ENCODE data around the gene HMX3. TPM values are rescaled to one million over a fixed set of nuclear protein-coding genes. Genes with fewer than 3 reads are reported as not detected.
A peak's percentile ranks its signal among the peaks of the same experiment; 100 is the strongest.

The HMX3 gene
- total RNA-seq, 3 donors from 2014 or later: 0.16 TPM; not detected in 2

DNA sequence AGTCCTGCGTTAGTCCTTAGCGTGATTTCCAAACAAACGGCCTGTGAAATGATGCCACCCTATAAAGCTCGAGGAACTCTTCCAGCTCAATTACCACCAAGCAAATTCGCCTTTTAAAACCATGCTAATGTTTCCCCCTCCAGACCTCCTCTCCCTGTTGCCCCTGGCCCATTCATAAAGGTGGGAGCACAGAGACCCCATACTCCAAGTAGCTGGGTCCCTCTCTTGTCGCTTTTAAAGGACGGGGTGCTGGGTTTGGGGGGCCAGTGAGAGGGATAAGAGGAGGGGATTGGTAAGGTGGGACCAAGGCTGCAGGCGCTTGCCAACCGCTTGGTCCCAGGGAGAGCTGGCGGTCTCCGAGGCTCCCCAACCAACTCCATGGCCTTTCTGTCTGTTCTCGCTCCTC lies 13.4 kb downstream of the HMX3 start:
- DNase-seq (no peak), ATAC-seq (no peak)
- peak overlapping the region; percentile 69 for H3K4me3 Mint-ChIP-seq
- H3K9me3 Mint-ChIP-seq: no peaks in the 10 kb centered on the region
- peaks cover 2% of the 10 kb centered on the region for H3K36me3 Mint-ChIP-seq (ENCODE audit: insufficient read depth)
- H3K4me1 Mint-ChIP-seq (ENCODE audit: low read depth): peaks cover 60% of the 10 kb centered on the region
- peaks cover 52% of the 10 kb centered on the region for H3K27me3 Mint-ChIP-seq (ENCODE audit: low read depth)

GRCh38 chr10:123149568-123150270 lies 13.9 kb downstream of the HMX3 start:
- H3K4me3 Mint-ChIP-seq: peak overlapping the region; percentile 80
- no peak for ATAC-seq
- peaks cover 47% of the 10 kb centered on the region for H3K27me3 Mint-ChIP-seq (ENCODE audit: low read depth)
- DNase-seq: peak; percentile 43
- H3K4me1 Mint-ChIP-seq (ENCODE audit: low read depth): peaks cover 55% of the 10 kb centered on the region
- H3K9me3 Mint-ChIP-seq: no peaks in the 10 kb centered on the region
- peaks cover 2% of the 10 kb centered on the region for H3K36me3 Mint-ChIP-seq (ENCODE audit: insufficient read depth)

GRCh38 chr10:123150271-123150985 lies 14.7 kb downstream of the HMX3 start:
- DNase-seq: peak; percentile 48
- no peak for ATAC-seq

DNA sequence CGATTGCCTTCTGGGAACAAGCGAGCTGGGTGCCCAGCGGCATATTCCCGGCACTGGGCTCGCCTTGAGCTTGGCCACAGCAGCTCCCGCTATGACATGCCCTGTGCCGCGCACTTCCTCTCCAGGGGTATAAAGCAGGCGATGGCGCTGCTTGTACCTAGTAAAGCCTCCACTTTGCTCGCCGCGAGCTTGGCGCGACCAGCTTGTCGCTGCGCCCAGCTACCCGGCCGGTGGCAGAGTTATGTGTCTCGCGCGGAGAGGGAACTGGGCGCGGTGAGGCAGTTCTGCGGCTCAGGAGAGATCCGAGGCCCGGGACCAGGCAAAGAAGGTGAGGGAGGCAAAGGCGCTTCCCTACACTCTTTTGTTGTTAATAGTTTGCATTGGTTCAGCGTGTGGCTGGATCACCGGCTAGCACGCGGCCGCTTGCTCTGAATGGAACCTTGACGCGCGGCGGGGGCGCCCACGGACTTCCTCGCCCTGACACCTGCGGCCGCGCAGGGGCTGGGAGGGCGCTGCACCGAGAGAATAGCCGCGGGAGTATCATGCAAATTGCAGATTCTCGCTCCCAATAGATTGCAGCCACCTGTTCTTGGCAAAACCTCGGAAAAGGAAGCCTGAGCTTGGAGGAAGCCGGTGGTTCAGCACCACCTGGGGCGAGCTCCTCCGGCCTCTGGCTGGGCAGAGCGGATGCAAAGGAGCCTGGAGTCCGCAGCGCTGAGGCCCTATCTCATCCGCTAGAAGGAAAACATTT lies 15.4 kb downstream of the HMX3 start:
- H3K4me1 Mint-ChIP-seq (ENCODE audit: low read depth): peaks cover 52% of the 10 kb centered on the region

More at GRCh38 chr10:123150271-123150985, 14.7 kb downstream of the HMX3 start:
- H3K9me3 Mint-ChIP-seq: no peaks in the 10 kb centered on the region
- H3K4me1 Mint-ChIP-seq (ENCODE audit: low read depth): peaks cover 50% of the 10 kb centered on the region
- H3K36me3 Mint-ChIP-seq (ENCODE audit: insufficient read depth): peaks cover 6% of the 10 kb centered on the region
- peaks cover 40% of the 10 kb centered on the region for H3K27me3 Mint-ChIP-seq (ENCODE audit: low read depth)
- peak overlapping the region; percentile 80 for H3K4me3 Mint-ChIP-seq

DNA sequence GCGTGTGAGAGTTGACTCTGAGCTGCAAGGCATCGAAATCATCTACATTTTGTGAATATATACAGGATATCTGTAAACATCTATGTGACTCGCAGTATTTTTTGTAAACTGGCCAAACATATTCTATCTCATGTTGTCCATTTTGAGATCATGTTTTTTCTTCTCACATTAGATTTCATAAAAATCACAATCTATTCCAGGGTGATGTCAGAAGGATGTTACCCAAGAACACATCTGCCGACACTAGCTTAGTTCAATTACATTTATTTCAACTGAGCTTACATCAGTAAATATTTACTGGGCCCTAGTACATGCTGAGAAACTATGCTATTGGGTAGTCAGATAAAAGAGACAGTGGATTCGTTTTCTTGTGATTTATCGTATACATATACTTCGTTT lies 16.0 kb downstream of the HMX3 start:
- no peak for DNase-seq
- H3K9me3 Mint-ChIP-seq: no peaks in the 10 kb centered on the region
- H3K27me3 Mint-ChIP-seq (ENCODE audit: low read depth): peaks cover 29% of the 10 kb centered on the region
- H3K4me3 Mint-ChIP-seq: peak overlapping the region; percentile 80
- H3K36me3 Mint-ChIP-seq (ENCODE audit: insufficient read depth): peaks cover 14% of the 10 kb centered on the region
- H3K4me1 Mint-ChIP-seq (ENCODE audit: low read depth): peaks cover 56% of the 10 kb centered on the region
- ATAC-seq: no peak

More for the DNA sequence above, 15.4 kb downstream of the HMX3 start:
- no peaks in the 10 kb centered on the region for H3K9me3 Mint-ChIP-seq
- peak; percentile 37 for DNase-seq
- H3K36me3 Mint-ChIP-seq (ENCODE audit: insufficient read depth): peaks cover 10% of the 10 kb centered on the region
- peak overlapping the region; percentile 80 for H3K4me3 Mint-ChIP-seq
- no peak for ATAC-seq
- peaks cover 32% of the 10 kb centered on the region for H3K27me3 Mint-ChIP-seq (ENCODE audit: low read depth)

DNA sequence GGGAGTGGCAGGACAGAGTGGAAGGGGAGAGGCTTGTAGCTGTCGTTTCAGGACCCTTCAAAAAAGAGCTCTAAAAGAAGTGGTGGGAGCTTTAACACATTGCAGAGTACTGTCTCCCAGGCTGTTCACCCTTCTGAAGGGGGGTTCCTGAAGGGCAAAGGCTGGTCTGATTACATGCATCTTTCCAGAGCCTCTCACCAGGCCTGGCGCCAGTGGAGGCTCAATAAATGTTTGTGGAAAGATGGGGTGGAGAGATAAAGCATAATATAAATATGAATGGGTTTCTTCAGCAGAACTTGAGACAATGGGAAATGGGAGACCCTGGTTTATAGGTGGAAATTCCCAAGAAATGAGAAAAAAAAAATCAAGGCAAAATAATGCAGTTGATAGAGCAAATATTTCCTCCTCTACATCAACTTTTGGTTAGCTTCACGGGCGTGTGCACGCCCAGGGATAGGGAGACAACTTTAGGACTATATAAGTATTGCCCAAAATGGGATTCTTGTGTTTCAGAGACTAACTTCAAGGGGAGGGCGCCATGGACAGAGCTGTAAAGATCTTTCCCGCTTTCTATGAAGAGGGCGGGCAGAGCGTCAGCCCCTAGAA lies 17.8 kb downstream of the HMX3 start:
- Mint-ChIP-seq H3K36me3 (ENCODE audit: insufficient read depth) (peaks cover 31% of the 10 kb centered on the region), H3K4me1 (ENCODE audit: low read depth) (peaks cover 68% of the 10 kb centered on the region), H3K9me3 (no peaks in the 10 kb centered on the region), H3K27me3 (ENCODE audit: low read depth) (peaks cover 23% of the 10 kb centered on the region), H3K4me3 (peak overlapping the region; percentile 91)
- DNase-seq: no peak
- no peak for ATAC-seq

GRCh38 chr10:123154092-123154710 lies 18.4 kb downstream of the HMX3 start, which contains the start of gene BUB3:
Gene BUB3 (plus strand): TSS chr10:123154402. CDS start chr10:123154918, 516 bp downstream.
- ATAC-seq (peak; percentile 92 to 94), DNase-seq (peak; percentile 90)
- H3K36me3 Mint-ChIP-seq (ENCODE audit: insufficient read depth): peaks cover 34% of the 10 kb centered on the region
- H3K4me3 Mint-ChIP-seq: peak within 1 kb of the TSS; percentile 91
- peaks cover 17% of the 10 kb centered on the region for H3K27me3 Mint-ChIP-seq (ENCODE audit: low read depth)
- peaks cover 69% of the 10 kb centered on the region for H3K4me1 Mint-ChIP-seq (ENCODE audit: low read depth)
- no peaks in the 10 kb centered on the region for H3K9me3 Mint-ChIP-seq

GRCh38 chr10:123154711-123155505 lies 19.1 kb downstream of the HMX3 start:
- ATAC-seq: peak; percentile 44 to 50
- no peaks in the 10 kb centered on the region for H3K9me3 Mint-ChIP-seq
- peak overlapping the region; percentile 91 for H3K4me3 Mint-ChIP-seq
- peaks cover 38% of the 10 kb centered on the region for H3K36me3 Mint-ChIP-seq (ENCODE audit: insufficient read depth)
- peaks cover 73% of the 10 kb centered on the region for H3K4me1 Mint-ChIP-seq (ENCODE audit: low read depth)
- peak; percentile 21 for DNase-seq
- H3K27me3 Mint-ChIP-seq (ENCODE audit: low read depth): peaks cover 15% of the 10 kb centered on the region

DNA sequence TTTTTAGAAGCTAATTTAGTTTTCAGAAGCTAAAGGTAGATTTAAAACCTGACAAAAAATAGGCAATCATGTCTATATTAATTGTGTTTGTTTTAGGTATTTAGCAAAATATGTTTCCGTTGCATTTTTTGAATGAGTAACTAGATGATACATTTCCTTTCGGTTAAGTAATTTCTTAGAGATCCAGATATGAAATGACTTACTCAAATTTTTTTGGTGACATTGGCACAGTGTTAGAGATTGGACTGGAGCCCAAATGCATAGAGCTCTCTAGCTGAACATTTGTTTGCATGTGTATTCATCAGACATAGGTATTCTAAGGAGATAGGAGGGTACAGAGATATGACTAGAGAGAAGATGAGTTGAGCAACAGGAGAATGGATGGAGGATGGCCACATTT lies 20.3 kb downstream of the HMX3 start:
- Mint-ChIP-seq H3K36me3 (ENCODE audit: insufficient read depth) (peaks cover 45% of the 10 kb centered on the region), H3K9me3 (no peaks in the 10 kb centered on the region), H3K4me3 (peak overlapping the region; percentile 91), H3K27me3 (ENCODE audit: low read depth) (peaks cover 5% of the 10 kb centered on the region), H3K4me1 (ENCODE audit: low read depth) (peaks cover 74% of the 10 kb centered on the region)
- no peak for ATAC-seq
- no peak for DNase-seq

- peaks cover 76% of the 10 kb centered on the region for H3K4me1 Mint-ChIP-seq (ENCODE audit: low read depth)
- peak overlapping the region; percentile 2 for H3K4me3 Mint-ChIP-seq
- no peaks in the 10 kb centered on the region for H3K9me3 Mint-ChIP-seq
- H3K36me3 Mint-ChIP-seq (ENCODE audit: insufficient read depth): peaks cover 54% of the 10 kb centered on the region
- ATAC-seq (no peak), DNase-seq (no peak)
- no peaks in the 10 kb centered on the region for H3K27me3 Mint-ChIP-seq (ENCODE audit: low read depth)
These were observed 21.4 kb downstream of the HMX3 start for GRCh38 chr10:123157210-123157609.

DNA sequence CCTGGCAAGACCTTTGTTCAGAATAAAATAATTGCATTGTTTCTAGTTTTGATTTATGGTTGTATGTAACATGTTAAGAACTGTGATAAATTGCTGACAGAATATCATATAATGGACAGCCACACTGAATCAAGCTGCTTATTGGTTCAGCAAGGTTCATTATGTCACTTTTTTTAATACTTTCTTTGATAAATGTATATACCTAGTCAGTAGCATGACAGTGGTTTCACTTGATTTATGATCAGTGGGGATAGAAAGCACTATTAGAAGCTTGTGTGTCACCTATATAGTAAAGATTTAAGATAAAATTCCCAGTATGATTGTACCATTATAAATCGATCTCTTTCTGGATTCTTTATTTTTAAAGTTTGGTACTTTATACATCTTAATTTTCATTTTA lies 22.9 kb downstream of the HMX3 start:
- Mint-ChIP-seq H3K4me1 (ENCODE audit: low read depth) (peaks cover 73% of the 10 kb centered on the region), H3K9me3 (no peaks in the 10 kb centered on the region), H3K27me3 (ENCODE audit: low read depth) (no peaks in the 10 kb centered on the region), H3K36me3 (ENCODE audit: insufficient read depth) (peaks cover 62% of the 10 kb centered on the region), H3K4me3 (peak overlapping the region; percentile 9)
- ATAC-seq: no peak
- DNase-seq: no peak

DNA sequence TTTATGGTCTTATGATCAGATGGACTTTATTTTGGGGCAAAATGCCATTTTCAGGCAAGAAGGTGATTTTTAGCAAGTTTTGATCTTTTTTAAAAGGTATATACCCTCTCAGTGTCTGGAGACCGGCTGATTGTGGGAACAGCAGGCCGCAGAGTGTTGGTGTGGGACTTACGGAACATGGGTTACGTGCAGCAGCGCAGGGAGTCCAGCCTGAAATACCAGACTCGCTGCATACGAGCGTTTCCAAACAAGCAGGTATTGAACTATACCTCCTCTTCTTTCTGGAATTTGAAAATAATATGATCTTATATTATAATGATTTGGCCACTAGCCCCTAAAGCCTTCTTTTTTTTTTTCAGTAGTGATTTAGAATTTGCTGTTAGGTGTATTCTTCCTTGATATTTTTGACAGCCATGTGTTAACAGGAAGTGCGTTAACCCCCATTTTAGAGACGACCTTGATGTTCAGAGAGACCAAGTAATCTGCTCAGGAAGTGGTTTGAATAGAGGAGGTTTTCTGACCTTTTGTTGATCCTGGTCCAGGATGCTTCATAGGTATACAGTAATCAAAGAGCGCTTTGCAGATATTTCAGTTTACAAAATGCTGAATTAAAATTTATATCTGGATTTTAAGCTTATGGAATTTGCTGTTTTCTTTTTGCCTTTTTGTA lies 24.7 kb downstream of the HMX3 start:
- Mint-ChIP-seq H3K4me3 (peak overlapping the region; percentile 42), H3K27me3 (ENCODE audit: low read depth) (no peaks in the 10 kb centered on the region), H3K36me3 (ENCODE audit: insufficient read depth) (peaks cover 66% of the 10 kb centered on the region), H3K4me1 (ENCODE audit: low read depth) (peaks cover 68% of the 10 kb centered on the region), H3K9me3 (no peaks in the 10 kb centered on the region)
- ATAC-seq (peak; percentile 71 to 82), DNase-seq (no peak)

DNA sequence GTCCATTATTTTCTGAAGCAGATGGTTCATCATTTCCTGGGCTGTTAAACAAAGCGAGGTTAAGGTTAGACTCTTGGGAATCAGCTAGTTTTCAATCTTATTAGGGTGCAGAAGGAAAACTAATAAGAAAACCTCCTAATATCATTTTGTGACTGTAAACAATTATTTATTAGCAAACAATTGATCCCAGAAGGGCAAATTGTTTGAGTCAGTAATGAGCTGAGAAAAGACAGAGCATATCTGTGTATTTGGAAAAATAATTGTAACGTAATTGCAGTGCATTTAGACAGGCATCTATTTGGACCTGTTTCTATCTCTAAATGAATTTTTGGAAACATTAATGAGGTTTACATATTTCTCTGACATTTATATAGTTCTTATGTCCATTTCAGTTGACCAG lies 28.5 kb downstream of the HMX3 start:
- Mint-ChIP-seq H3K4me1 (ENCODE audit: low read depth) (peaks cover 35% of the 10 kb centered on the region), H3K36me3 (ENCODE audit: insufficient read depth) (peaks cover 52% of the 10 kb centered on the region), H3K27me3 (ENCODE audit: low read depth) (no peaks in the 10 kb centered on the region), H3K4me3 (no peak overlapping the region), H3K9me3 (no peaks in the 10 kb centered on the region)
- DNase-seq (no peak), ATAC-seq (no peak)

Measured in activated T-cell treated with anti-CD3 and anti-CD28 coated beads, Interleukin-2, amount 50 U/mL, for 4 hours (primary cell).